ENCODE measurements around the gene WASF1.

WASF1 gene

DNA sequence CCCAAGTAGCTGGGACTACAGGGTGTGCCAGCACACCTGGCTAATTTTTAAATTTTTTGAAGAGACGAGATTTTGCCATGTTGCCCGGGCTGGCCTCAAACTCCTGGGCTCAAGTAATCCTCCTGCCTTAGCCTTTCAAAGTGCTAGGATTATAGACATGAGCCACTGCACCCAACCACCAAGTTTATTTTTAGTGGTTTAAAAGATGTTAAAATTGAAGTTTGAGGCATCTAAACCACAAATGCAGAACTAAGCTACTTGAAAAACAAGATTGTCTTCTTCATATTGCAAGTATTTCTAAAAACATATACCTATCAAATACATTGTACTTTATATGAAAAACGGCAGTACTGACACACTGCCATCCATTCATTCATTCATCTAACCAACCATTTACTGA, 31.6 kb downstream of the WASF1 start:
- H3K4me2 ChIP-seq (ENCODE audit: insufficient read depth, low read length, poor library complexity, severe bottlenecking) = no peak overlapping the region
- no peak overlapping the region for H3K27ac ChIP-seq (replicated peaks; ENCODE audit: low read length)
- no peak overlapping the region for H2AFZ ChIP-seq (ENCODE audit: low read length)
- H2BK120ac ChIP-seq (ENCODE audit: low read depth, low read length) = no peak overlapping the region
- H2BK15ac ChIP-seq (ENCODE audit: low read length) = no peak overlapping the region
- no peak overlapping the region for H4K8ac ChIP-seq (ENCODE audit: low read depth, low read length)
- DNase-seq (ENCODE audit: low spot score) = no peak
- no peak overlapping the region for H3K14ac ChIP-seq (ENCODE audit: low read length)
- H3K18ac ChIP-seq (ENCODE audit: low read length) = no peak overlapping the region
- no peaks in the 10 kb centered on the region for H3K27me3 ChIP-seq (ENCODE audit: control insufficient read depth in 3 of 3, insufficient read depth in 3 of 3, low read depth in 1 of 3, low read length in 3 of 3)
- no peaks in the 10 kb centered on the region for H3K79me1 ChIP-seq (ENCODE audit: low read depth, low read length)
- H3K4me3 ChIP-seq (ENCODE audit: low read length in 2 of 2) = no peak overlapping the region
- H2AK5ac ChIP-seq (ENCODE audit: low read depth, low read length) = no peak overlapping the region
- H3K9ac ChIP-seq (ENCODE audit: low read depth, low read length, poor library complexity) = no peak overlapping the region
- H4K91ac ChIP-seq (ENCODE audit: low read depth, low read length, poor library complexity) = no peak overlapping the region
- H3K4me1 ChIP-seq (ENCODE audit: control insufficient read depth in 2 of 2, insufficient read depth in 1 of 2, low read depth in 1 of 2, low read length in 2 of 2) = no peaks in the 10 kb centered on the region
- peaks cover 0 to 7% of the 10 kb centered on the region in 2 donors for H3K9me3 ChIP-seq (replicated peaks in 1 of 2; ENCODE audit: control insufficient read depth in 2 of 2, insufficient read depth in 1 of 2, low read depth in 1 of 2, low read length in 2 of 2)
- no CpG with 5 or more reads among the region's 3 CpGs for WGBS, 2 donors (ENCODE audit: extremely low coverage in 2 of 2, insufficient read length in 2 of 2, insufficient replicate concordance in 1 of 2)
- H2BK5ac ChIP-seq (ENCODE audit: low read length) = no peak overlapping the region
- no peak overlapping the region for H3K4ac ChIP-seq (ENCODE audit: low read length)
- peaks cover 0 to 2% of the 10 kb centered on the region in 2 donors for H3K36me3 ChIP-seq (replicated peaks in 1 of 2; ENCODE audit: control insufficient read depth in 2 of 2, insufficient read depth in 2 of 2, low read length in 2 of 2)
- no peak overlapping the region for H2BK12ac ChIP-seq (ENCODE audit: low read length)
- no peak overlapping the region for H3K23ac ChIP-seq (ENCODE audit: low read depth, low read length, poor library complexity)

DNA sequence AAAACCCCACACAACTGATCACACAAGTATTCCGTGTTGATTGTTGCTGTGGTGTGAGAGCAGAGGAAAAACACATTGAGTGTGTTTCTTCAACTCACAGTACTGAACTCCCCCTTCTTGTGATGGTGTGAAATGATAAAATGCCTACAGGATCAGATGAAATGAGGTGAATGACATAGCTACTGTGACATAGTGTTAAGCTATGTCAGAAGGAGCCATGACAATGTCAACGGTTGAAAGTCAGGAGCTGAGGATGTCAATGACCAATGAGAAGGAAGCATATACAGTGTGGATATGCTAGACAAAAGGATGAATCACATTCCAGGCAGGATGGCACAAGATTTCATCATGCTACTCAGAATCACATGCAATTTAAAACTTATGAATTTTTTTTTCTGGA, 38.8 kb downstream of the WASF1 start:
- Histone ChIP-seq H3K4me2 (ENCODE audit: insufficient read depth, low read length, poor library complexity, severe bottlenecking) (no peak overlapping the region), H3K4me1 (ENCODE audit: control insufficient read depth in 2 of 2, insufficient read depth in 1 of 2, low read depth in 1 of 2, low read length in 2 of 2) (no peaks in the 10 kb centered on the region), H3K18ac (ENCODE audit: low read length) (no peak overlapping the region), H3K36me3 (replicated peaks in 1 of 2; ENCODE audit: control insufficient read depth in 2 of 2, insufficient read depth in 2 of 2, low read length in 2 of 2) (peaks cover 11 to 18% of the 10 kb centered on the region in 2 donors), H2BK12ac (ENCODE audit: low read length) (no peak overlapping the region), H3K79me1 (ENCODE audit: low read depth, low read length) (peaks cover 10% of the 10 kb centered on the region), H3K27ac (replicated peaks; ENCODE audit: low read length) (no peak overlapping the region), H3K27me3 (ENCODE audit: control insufficient read depth in 3 of 3, insufficient read depth in 3 of 3, low read depth in 1 of 3, low read length in 3 of 3) (no peaks in the 10 kb centered on the region), H3K23ac (ENCODE audit: low read depth, low read length, poor library complexity) (no peak overlapping the region), H3K4me3 (ENCODE audit: low read length in 2 of 2) (no peak overlapping the region), H2BK5ac (ENCODE audit: low read length) (no peak overlapping the region), H4K8ac (ENCODE audit: low read depth, low read length) (no peak overlapping the region), H4K91ac (ENCODE audit: low read depth, low read length, poor library complexity) (no peak overlapping the region), H3K9ac (ENCODE audit: low read depth, low read length, poor library complexity) (no peak overlapping the region), H3K4ac (ENCODE audit: low read length) (no peak overlapping the region), H3K9me3 (replicated peaks in 1 of 2; ENCODE audit: control insufficient read depth in 2 of 2, insufficient read depth in 1 of 2, low read depth in 1 of 2, low read length in 2 of 2) (peaks cover 18 to 24% of the 10 kb centered on the region in 2 donors), H2BK120ac (ENCODE audit: low read depth, low read length) (no peak overlapping the region), H2AK5ac (ENCODE audit: low read depth, low read length) (no peak overlapping the region), H3K14ac (ENCODE audit: low read length) (no peak overlapping the region), H2AFZ (ENCODE audit: low read length) (no peak overlapping the region), H2BK15ac (ENCODE audit: low read length) (no peak overlapping the region)
- WGBS, 2 donors (ENCODE audit: extremely low coverage in 2 of 2, insufficient read length in 2 of 2, insufficient replicate concordance in 1 of 2) = no CpG with 5 or more reads among the region's 2 CpGs
- DNase-seq (ENCODE audit: low spot score) = no peak

DNA sequence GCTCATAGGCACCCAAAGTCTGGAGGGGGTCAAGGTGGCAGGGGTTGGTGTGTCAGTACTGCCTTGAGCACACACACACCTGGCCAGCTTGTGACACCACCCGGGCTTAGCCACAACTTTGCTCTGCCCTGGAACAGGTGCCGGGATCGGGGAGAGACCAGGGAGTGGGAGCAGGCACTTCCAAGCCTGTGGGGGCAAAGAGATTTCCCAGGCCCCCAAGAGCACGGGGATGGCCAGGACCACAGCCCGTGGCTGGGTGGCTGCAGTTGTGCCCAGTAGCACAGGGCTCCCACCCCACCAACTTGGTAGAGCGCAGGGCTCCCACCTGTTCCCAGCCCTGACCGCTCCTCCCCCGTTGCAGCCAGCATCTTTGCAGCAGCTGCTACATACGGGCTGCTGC, 40.4 kb downstream of the WASF1 start:
- WGBS, 2 donors (ENCODE audit: extremely low coverage in 2 of 2, insufficient read length in 2 of 2, insufficient replicate concordance in 1 of 2) = no CpG with 5 or more reads among the region's 9 CpGs
- no peak overlapping the region for H4K91ac ChIP-seq (ENCODE audit: low read depth, low read length, poor library complexity)
- no peak overlapping the region for H3K4me3 ChIP-seq (ENCODE audit: low read length in 2 of 2)
- H3K18ac ChIP-seq (ENCODE audit: low read length) = peak overlapping the region; percentile 28
- H2BK12ac ChIP-seq (ENCODE audit: low read length) = no peak overlapping the region
- H3K14ac ChIP-seq (ENCODE audit: low read length) = no peak overlapping the region
- H2AK5ac ChIP-seq (ENCODE audit: low read depth, low read length) = no peak overlapping the region
- H3K36me3 ChIP-seq (replicated peaks in 1 of 2; ENCODE audit: control insufficient read depth in 2 of 2, insufficient read depth in 2 of 2, low read length in 2 of 2) = peaks cover 11 to 18% of the 10 kb centered on the region in 2 donors
- no peaks in the 10 kb centered on the region for H3K27me3 ChIP-seq (ENCODE audit: control insufficient read depth in 3 of 3, insufficient read depth in 3 of 3, low read depth in 1 of 3, low read length in 3 of 3)
- H2BK120ac ChIP-seq (ENCODE audit: low read depth, low read length) = no peak overlapping the region
- H2BK15ac ChIP-seq (ENCODE audit: low read length) = no peak overlapping the region
- no peak overlapping the region for H3K27ac ChIP-seq (replicated peaks; ENCODE audit: low read length)
- H2AFZ ChIP-seq (ENCODE audit: low read length) = no peak overlapping the region
- H4K8ac ChIP-seq (ENCODE audit: low read depth, low read length) = no peak overlapping the region
- peak overlapping the region; percentile 55 for H3K23ac ChIP-seq (ENCODE audit: low read depth, low read length, poor library complexity)
- no peak for DNase-seq (ENCODE audit: low spot score)
- H3K79me1 ChIP-seq (ENCODE audit: low read depth, low read length) = peaks cover 10% of the 10 kb centered on the region
- H2BK5ac ChIP-seq (ENCODE audit: low read length) = no peak overlapping the region
- no peak overlapping the region for H3K9ac ChIP-seq (ENCODE audit: low read depth, low read length, poor library complexity)
- H3K4me2 ChIP-seq (ENCODE audit: insufficient read depth, low read length, poor library complexity, severe bottlenecking) = no peak overlapping the region
- peaks cover 18 to 24% of the 10 kb centered on the region in 2 donors for H3K9me3 ChIP-seq (replicated peaks in 1 of 2; ENCODE audit: control insufficient read depth in 2 of 2, insufficient read depth in 1 of 2, low read depth in 1 of 2, low read length in 2 of 2)
- H3K4me1 ChIP-seq (ENCODE audit: control insufficient read depth in 2 of 2, insufficient read depth in 1 of 2, low read depth in 1 of 2, low read length in 2 of 2) = no peaks in the 10 kb centered on the region
- H3K4ac ChIP-seq (ENCODE audit: low read length) = no peak overlapping the region

DNA sequence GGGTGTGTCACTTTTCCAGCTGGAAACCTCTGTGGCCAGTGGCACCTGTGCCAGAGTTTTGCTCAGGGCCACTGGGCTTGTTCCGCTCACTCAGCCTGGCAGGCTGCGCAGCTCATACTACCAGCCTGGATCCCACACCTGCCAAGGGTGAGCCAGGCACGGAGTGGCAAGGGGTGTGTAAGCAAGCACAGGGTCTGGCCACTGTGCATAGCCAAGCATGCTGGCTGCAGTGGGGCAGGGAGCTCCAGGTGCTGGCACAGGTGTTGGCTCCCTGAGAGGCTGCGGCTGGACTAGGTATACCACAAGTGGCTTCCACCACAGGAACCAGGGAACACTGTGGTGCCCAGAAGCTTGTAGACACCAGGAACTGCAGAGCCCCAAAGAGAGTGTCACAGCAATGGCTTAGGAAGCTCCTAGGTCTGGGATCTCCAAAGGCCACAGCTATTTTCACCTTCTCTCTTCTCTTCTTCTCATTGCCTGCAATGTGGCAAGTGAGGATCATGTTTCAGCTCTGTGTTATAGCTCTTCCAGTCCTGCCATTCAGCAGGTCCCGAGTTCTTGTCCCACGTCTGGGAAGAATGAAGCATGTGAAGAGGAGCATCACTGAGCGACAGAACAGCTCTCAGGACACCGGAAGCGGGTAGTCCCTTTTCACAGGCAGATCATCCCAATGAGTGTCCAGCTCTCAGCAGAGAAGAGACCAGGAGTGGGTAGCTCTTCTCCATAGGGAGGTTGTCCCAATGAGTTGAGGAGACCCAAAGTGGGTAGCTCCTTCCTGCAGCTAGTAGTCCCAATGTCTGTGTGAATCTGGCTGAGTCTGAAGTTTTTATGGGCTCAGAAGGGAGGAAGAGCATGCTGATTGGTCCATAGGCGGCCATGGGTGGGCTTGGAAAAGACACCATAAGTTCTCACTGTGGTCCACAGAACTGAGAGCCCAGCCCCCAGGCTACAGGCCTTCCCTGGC, 41.3 kb downstream of the WASF1 start:
- Histone ChIP-seq H2AFZ (ENCODE audit: low read length) (no peak overlapping the region), H3K27me3 (ENCODE audit: control insufficient read depth in 3 of 3, insufficient read depth in 3 of 3, low read depth in 1 of 3, low read length in 3 of 3) (no peaks in the 10 kb centered on the region), H2BK15ac (ENCODE audit: low read length) (no peak overlapping the region), H2BK12ac (ENCODE audit: low read length) (no peak overlapping the region), H3K14ac (ENCODE audit: low read length) (no peak overlapping the region), H3K4ac (ENCODE audit: low read length) (no peak overlapping the region), H3K27ac (replicated peaks; ENCODE audit: low read length) (no peak overlapping the region), H3K23ac (ENCODE audit: low read depth, low read length, poor library complexity) (peak overlapping the region; percentile 60), H3K9ac (ENCODE audit: low read depth, low read length, poor library complexity) (no peak overlapping the region), H3K79me1 (ENCODE audit: low read depth, low read length) (peaks cover 10% of the 10 kb centered on the region), H4K91ac (ENCODE audit: low read depth, low read length, poor library complexity) (no peak overlapping the region), H3K36me3 (replicated peaks in 1 of 2; ENCODE audit: control insufficient read depth in 2 of 2, insufficient read depth in 2 of 2, low read length in 2 of 2) (peaks cover 11 to 18% of the 10 kb centered on the region in 2 donors), H3K4me1 (ENCODE audit: control insufficient read depth in 2 of 2, insufficient read depth in 1 of 2, low read depth in 1 of 2, low read length in 2 of 2) (no peaks in the 10 kb centered on the region), H3K9me3 (replicated peaks in 1 of 2; ENCODE audit: control insufficient read depth in 2 of 2, insufficient read depth in 1 of 2, low read depth in 1 of 2, low read length in 2 of 2) (peaks cover 18 to 24% of the 10 kb centered on the region in 2 donors), H4K8ac (ENCODE audit: low read depth, low read length) (no peak overlapping the region), H2BK120ac (ENCODE audit: low read depth, low read length) (no peak overlapping the region), H3K4me2 (ENCODE audit: insufficient read depth, low read length, poor library complexity, severe bottlenecking) (no peak overlapping the region), H3K4me3 (ENCODE audit: low read length in 2 of 2) (no peak overlapping the region), H2BK5ac (ENCODE audit: low read length) (no peak overlapping the region), H3K18ac (ENCODE audit: low read length) (no peak overlapping the region), H2AK5ac (ENCODE audit: low read depth, low read length) (no peak overlapping the region)
- no peak for DNase-seq (ENCODE audit: low spot score)
- WGBS, 2 donors (ENCODE audit: extremely low coverage in 2 of 2, insufficient read length in 2 of 2, insufficient replicate concordance in 1 of 2) = no CpG with 5 or more reads among the region's 10 CpGs
